ENCODE data around the gene MT1H.
"Not testable (repeated sequence)": the region's sequence is repeated elsewhere in the genome, so short reads cannot be mapped to it uniquely, and the experiment has no call there.

Gene MT1H

GRCh38 chr16:56620339-56620897 is 49.2 kb upstream of the MT1H start (continued):
- TF ChIP-seq ZNF114 (tag by site-specific recombination; IDR thresholded peaks at IDR 0.05) = no peak
- TF ChIP-seq ZFHX2 (tag by site-specific recombination; conservative IDR thresholded peaks at IDR 0.05) = 0 out of 2 replicates have a peak, but pooled peaks have one; percentile 13
- no peak for TF ChIP-seq ZNF792 (tag by site-specific recombination; IDR thresholded peaks at IDR 0.05)

DNA sequence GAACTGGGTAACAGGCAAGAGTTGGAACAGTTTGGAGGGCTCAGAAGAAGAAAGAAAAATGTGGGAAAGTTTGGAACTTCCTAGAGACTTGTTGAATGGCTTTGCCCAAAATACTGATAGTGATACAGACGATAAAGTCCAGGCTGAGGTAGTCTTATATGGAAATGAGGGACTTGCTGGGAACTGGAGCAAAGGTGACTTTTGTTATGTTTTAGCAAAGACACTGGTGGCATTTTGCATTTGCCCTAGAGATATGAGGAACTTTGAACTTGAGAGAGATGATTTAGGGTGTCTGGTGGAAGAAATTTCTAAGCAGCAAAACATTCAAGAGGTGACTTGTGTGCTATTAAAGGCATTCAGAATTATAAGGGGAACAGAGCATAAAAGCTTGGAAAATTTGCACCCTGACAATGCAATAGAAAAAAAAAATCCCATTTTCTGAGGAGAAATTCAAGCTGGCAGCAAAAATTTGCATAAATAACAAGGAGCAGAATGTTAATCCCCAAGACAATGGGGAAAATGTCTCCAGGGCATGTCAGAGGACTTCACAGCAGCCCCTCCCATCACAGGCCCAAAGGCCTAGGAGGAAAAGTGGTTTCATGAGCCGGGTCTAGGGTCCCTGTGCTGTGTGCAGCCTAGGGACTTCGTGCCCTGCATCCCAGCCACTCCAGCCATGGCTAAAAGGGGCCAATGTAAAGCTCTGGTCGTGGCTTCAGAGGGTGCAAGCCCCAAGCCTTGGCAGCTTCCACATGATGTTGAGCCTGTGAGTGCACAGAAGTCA is 47.8 kb upstream of the MT1H start:
- POLR2A ChIA-PET; H3K9me3 ChIP-seq (ENCODE audit: control insufficient read depth, insufficient read depth, low read depth, low read length); H3K27ac ChIP-seq (ENCODE audit: extremely low read depth, low read depth, low read length); H3K36me3 ChIP-seq (ENCODE audit: control insufficient read depth in 2 of 2, insufficient read depth in 1 of 2, low read length in 2 of 2); CTCF ChIA-PET; H3K4me1 ChIP-seq (ENCODE audit: control insufficient read depth, insufficient read depth, low read length); H3K4me3 ChIP-seq (ENCODE audit: low read depth, low read length): not testable (repeated sequence)
- peak; percentile 40; the same call in 1 of the 2 replicates for TF ChIP-seq SCRT2 (tag by site-specific recombination; IDR thresholded peaks at IDR 0.05)

DNA sequence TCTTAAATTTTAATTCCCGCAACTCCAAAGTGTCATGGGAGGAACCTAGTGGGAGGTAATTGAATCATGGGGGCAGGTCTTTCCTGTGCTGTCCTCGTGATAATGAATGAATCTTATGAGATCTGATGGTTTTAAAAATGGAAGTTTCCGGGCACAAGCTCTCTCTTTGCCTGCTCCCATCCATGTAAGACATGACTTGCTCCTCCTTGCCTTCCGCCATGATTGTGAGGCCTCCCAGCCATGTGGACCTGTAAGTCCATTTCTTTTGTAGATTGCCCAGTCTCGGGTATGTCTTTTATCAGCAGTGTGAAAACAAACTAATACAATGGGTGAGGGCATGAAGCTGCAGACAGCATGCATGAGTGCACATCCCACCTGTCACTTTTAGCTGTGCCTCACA is 46.4 kb upstream of the MT1H start:
- H3K27ac ChIP-seq (ENCODE audit: extremely low read depth, low read depth, low read length) = not testable (repeated sequence)
- CTCF ChIA-PET = interaction anchor here (0.6 to 1.7 kb wide), 3 partner anchors 13 to 895 kb away, joined by 3 to 6 read pairs (median 3); no protein-coding TSS in a partner anchor
- POLR2A ChIA-PET = interaction anchor here (0.6 kb wide), 1 partner anchor 204 kb away, joined by 3 read pairs; no protein-coding TSS in a partner anchor

DNA sequence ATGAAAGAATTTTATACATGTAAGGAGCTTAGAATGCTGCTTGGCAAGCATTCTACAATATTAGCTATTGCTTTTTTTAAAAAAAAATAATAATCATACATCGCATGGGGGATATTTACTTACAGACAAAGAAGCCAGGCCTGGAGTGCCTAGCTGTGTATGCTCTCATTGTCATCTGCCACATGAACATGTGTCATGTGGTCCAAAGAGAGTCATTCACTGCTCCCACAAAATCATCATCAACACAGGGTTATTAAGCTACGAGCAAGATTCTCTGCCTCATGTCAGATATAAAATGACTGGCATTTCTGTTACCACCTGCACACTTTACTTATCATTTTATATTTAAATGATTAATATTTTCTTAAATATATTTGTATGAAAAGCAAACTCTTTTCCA is 46.0 kb upstream of the MT1H start:
- CTCF ChIA-PET = interaction anchor here (0.6 to 1.7 kb wide), 4 partner anchors 13 to 894 kb away, joined by 3 to 6 read pairs (median 4); no protein-coding TSS in a partner anchor
- H3K27ac ChIP-seq (ENCODE audit: extremely low read depth, low read depth, low read length) = no peak overlapping the region
- no peak overlapping the region for H3K4me3 ChIP-seq (ENCODE audit: low read depth, low read length)
- no peaks in the 10 kb centered on the region for H3K9me3 ChIP-seq (ENCODE audit: control insufficient read depth, insufficient read depth, low read depth, low read length)
- POLR2A ChIA-PET = interaction anchor here (1.0 kb wide), 1 partner anchor 15 kb away, joined by 3 read pairs; the partner anchor contains the start of gene MT2A
- H3K4me1 ChIP-seq (ENCODE audit: control insufficient read depth, insufficient read depth, low read length) = no peaks in the 10 kb centered on the region; the same call in 1 of the 2 replicates
- H3K36me3 ChIP-seq (ENCODE audit: control insufficient read depth in 2 of 2, insufficient read depth in 1 of 2, low read length in 2 of 2) = no peaks in the 10 kb centered on the region
- no peak for TF ChIP-seq TSHZ1 (tag by site-specific recombination; IDR thresholded peaks at IDR 0.05; ENCODE audit: borderline replicate concordance)
- TF ChIP-seq, protein P1, sequence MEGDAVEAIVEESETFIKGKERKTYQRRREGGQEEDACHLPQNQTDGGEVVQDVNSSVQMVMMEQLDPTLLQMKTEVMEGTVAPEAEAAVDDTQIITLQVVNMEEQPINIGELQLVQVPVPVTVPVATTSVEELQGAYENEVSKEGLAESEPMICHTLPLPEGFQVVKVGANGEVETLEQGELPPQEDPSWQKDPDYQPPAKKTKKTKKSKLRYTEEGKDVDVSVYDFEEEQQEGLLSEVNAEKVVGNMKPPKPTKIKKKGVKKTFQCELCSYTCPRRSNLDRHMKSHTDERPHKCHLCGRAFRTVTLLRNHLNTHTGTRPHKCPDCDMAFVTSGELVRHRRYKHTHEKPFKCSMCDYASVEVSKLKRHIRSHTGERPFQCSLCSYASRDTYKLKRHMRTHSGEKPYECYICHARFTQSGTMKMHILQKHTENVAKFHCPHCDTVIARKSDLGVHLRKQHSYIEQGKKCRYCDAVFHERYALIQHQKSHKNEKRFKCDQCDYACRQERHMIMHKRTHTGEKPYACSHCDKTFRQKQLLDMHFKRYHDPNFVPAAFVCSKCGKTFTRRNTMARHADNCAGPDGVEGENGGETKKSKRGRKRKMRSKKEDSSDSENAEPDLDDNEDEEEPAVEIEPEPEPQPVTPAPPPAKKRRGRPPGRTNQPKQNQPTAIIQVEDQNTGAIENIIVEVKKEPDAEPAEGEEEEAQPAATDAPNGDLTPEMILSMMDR (tag by site-specific recombination; IDR thresholded peaks at IDR 0.05) = no peak
- TF ChIP-seq, protein P2, sequence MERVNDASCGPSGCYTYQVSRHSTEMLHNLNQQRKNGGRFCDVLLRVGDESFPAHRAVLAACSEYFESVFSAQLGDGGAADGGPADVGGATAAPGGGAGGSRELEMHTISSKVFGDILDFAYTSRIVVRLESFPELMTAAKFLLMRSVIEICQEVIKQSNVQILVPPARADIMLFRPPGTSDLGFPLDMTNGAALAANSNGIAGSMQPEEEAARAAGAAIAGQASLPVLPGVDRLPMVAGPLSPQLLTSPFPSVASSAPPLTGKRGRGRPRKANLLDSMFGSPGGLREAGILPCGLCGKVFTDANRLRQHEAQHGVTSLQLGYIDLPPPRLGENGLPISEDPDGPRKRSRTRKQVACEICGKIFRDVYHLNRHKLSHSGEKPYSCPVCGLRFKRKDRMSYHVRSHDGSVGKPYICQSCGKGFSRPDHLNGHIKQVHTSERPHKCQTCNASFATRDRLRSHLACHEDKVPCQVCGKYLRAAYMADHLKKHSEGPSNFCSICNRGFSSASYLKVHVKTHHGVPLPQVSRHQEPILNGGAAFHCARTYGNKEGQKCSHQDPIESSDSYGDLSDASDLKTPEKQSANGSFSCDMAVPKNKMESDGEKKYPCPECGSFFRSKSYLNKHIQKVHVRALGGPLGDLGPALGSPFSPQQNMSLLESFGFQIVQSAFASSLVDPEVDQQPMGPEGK (tag by site-specific recombination; IDR thresholded peaks at IDR 0.05) = no peak
- TF ChIP-seq ZNF426 (tag by site-specific recombination; IDR thresholded peaks at IDR 0.05) = no peak
- TF ChIP-seq GLIS1 (tag by site-specific recombination; IDR thresholded peaks at IDR 0.05) = no peak
- no peak for TF ChIP-seq ZBTB10 (tag by site-specific recombination; IDR thresholded peaks at IDR 0.05)
- TF ChIP-seq ZNF175 (tag by site-specific recombination; IDR thresholded peaks at IDR 0.05) = no peak
- TF ChIP-seq ZNF391 (tag by site-specific recombination; IDR thresholded peaks at IDR 0.05; ENCODE audit: borderline replicate concordance, low read depth) = no peak
- TF ChIP-seq KLF1 (tag by site-specific recombination; IDR thresholded peaks at IDR 0.05) = no peak

More for the DNA sequence above, 46.4 kb upstream of the MT1H start:
- H3K4me1 ChIP-seq (ENCODE audit: control insufficient read depth, insufficient read depth, low read length); H3K4me3 ChIP-seq (ENCODE audit: low read depth, low read length); H3K36me3 ChIP-seq (ENCODE audit: control insufficient read depth in 2 of 2, insufficient read depth in 1 of 2, low read length in 2 of 2); H3K9me3 ChIP-seq (ENCODE audit: control insufficient read depth, insufficient read depth, low read depth, low read length): not testable (repeated sequence)
